ENCODE data around the gene EPO. TPM values are rescaled to one million over a fixed set of nuclear protein-coding genes. Genes with fewer than 3 reads are reported as not detected.

EPO gene
- total RNA-seq, 1 donor from 2014 or later: not detected

DNA sequence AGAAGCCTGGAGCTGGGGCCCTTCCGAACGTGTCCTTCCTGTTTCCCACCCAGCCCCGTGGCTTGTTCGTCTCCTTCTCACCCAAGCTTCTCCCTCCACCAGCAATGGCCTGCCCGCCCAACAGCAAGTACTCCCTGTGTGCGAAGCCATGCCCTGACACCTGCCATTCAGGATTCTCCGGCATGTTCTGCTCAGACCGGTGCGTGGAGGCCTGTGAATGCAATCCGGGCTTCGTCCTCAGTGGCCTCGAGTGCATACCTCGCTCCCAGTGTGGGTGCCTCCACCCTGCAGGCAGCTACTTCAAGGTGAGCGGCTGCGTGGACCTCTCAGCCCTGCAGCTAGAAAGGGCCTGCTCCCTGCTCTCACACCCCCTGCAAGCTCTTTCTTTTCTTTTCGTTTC, 45.0 kb downstream of the EPO start:
- peaks cover 3% of the 10 kb centered on the region for H3K9me3 Mint-ChIP-seq (ENCODE audit: low read depth)
- TF ChIP-seq, protein P1, sequence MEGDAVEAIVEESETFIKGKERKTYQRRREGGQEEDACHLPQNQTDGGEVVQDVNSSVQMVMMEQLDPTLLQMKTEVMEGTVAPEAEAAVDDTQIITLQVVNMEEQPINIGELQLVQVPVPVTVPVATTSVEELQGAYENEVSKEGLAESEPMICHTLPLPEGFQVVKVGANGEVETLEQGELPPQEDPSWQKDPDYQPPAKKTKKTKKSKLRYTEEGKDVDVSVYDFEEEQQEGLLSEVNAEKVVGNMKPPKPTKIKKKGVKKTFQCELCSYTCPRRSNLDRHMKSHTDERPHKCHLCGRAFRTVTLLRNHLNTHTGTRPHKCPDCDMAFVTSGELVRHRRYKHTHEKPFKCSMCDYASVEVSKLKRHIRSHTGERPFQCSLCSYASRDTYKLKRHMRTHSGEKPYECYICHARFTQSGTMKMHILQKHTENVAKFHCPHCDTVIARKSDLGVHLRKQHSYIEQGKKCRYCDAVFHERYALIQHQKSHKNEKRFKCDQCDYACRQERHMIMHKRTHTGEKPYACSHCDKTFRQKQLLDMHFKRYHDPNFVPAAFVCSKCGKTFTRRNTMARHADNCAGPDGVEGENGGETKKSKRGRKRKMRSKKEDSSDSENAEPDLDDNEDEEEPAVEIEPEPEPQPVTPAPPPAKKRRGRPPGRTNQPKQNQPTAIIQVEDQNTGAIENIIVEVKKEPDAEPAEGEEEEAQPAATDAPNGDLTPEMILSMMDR (IDR thresholded peaks at IDR 0.05): no peak
- no peak overlapping the region for H3K4me3 Mint-ChIP-seq (ENCODE audit: unreplicated experiment)
- no peak overlapping the region for H3K27ac Mint-ChIP-seq (ENCODE audit: unreplicated experiment)
- DNase-seq (ENCODE audit: low spot score): no peak
- H3K36me3 Mint-ChIP-seq (ENCODE audit: low read depth): no peaks in the 10 kb centered on the region
- H3K4me1 Mint-ChIP-seq (ENCODE audit: low read depth): no peaks in the 10 kb centered on the region
- H3K27me3 Mint-ChIP-seq (ENCODE audit: low read depth): peaks cover 8% of the 10 kb centered on the region

DNA sequence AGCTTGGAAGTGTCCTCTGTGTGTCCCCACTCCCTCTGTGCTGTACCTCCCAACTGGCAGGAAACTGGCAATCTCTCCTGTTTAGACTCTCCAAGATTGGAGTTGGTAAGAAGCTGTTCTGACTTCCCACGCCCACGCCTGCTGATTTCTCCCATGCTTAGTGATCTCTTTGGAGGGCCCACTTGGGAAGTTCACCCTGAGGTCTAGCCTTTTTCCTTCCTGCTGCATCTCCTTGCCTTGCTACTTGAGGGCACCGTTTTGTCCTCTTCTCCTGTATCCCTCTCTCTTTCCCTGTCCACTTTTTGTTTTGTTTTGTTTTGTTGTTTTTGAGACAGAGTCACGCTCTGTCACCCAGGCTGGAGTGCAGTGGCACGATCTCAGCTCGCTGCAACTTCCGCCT, 48.5 kb downstream of the EPO start:
- no peaks in the 10 kb centered on the region for H3K4me1 Mint-ChIP-seq (ENCODE audit: low read depth)
- no peaks in the 10 kb centered on the region for H3K36me3 Mint-ChIP-seq (ENCODE audit: low read depth)
- DNase-seq (ENCODE audit: low spot score): no peak
- no peak overlapping the region for H3K27ac Mint-ChIP-seq (ENCODE audit: unreplicated experiment)
- peaks cover 5% of the 10 kb centered on the region for H3K27me3 Mint-ChIP-seq (ENCODE audit: low read depth)
- H3K4me3 Mint-ChIP-seq (ENCODE audit: unreplicated experiment): no peak overlapping the region
- peaks cover 3% of the 10 kb centered on the region for H3K9me3 Mint-ChIP-seq (ENCODE audit: low read depth)
- TF ChIP-seq, protein P1 (IDR thresholded peaks at IDR 0.05): no peak

Other genes with a start within 250 kb of the EPO start
- 24.0 to 34.1 TPM (median 33.0 TPM) in 3 replicates for gene TSC22D4, start 241.3 kb upstream of the EPO start, total RNA-seq
- 0.77 to 0.95 TPM (median 0.87 TPM) in 3 replicates for gene NYAP1, start 236.5 kb upstream of the EPO start, total RNA-seq
- 7.7 to 8.2 TPM (median 7.8 TPM) in 3 replicates for gene AGFG2, start 181.3 kb upstream of the EPO start, total RNA-seq
- 0.70 to 1.1 TPM in 2 of 3 replicates, not detected in the other for gene SAP25, start 146.6 kb upstream of the EPO start, total RNA-seq
- gene LRCH4, start 134.3 kb upstream of the EPO start, total RNA-seq: 42.0 to 45.8 TPM (median 43.9 TPM) in 3 replicates
- gene FBXO24, start 134.1 kb upstream of the EPO start, total RNA-seq: 0.57 to 1.2 TPM (median 0.82 TPM) in 3 replicates
- 153 to 203 TPM (median 153 TPM) in 3 replicates for gene PCOLCE, start 118.1 kb upstream of the EPO start, total RNA-seq
- 13.9 to 17.5 TPM (median 17.3 TPM) in 3 replicates for gene MOSPD3, start 107.9 kb upstream of the EPO start, total RNA-seq
- gene TFR2, start 78.9 kb upstream of the EPO start, total RNA-seq: 0.87 to 2.1 TPM (median 1.8 TPM) in 3 replicates
- gene ACTL6B, start 64.0 kb upstream of the EPO start, total RNA-seq: not detected in 3 replicates
- 191 to 204 TPM (median 202 TPM) in 3 replicates for gene GNB2, start 46.7 kb upstream of the EPO start, total RNA-seq
- 29.2 to 32.8 TPM (median 31.7 TPM) in 3 replicates for gene GIGYF1, start 26.2 kb upstream of the EPO start, total RNA-seq
- 24.2 to 31.8 TPM (median 25.5 TPM) in 3 replicates for gene POP7, start 14.3 kb upstream of the EPO start, total RNA-seq
- not detected in 3 replicates for gene ZAN, start 13.1 kb downstream of the EPO start, total RNA-seq
- gene EPHB4, start 107.1 kb downstream of the EPO start, total RNA-seq: 56.6 to 60.7 TPM (median 59.5 TPM) in 3 replicates
- gene SLC12A9, start 132.2 kb downstream of the EPO start, total RNA-seq: 23.5 to 26.6 TPM (median 26.0 TPM) in 3 replicates
- 91.6 to 104 TPM (median 98.4 TPM) in 3 replicates for gene TRIP6, start 146.9 kb downstream of the EPO start, total RNA-seq
- gene SRRT, start 154.6 kb downstream of the EPO start, total RNA-seq: 104 to 138 TPM (median 105 TPM) in 3 replicates
- 4.1 to 5.0 TPM (median 4.3 TPM) in 3 replicates for gene UFSP1, start 169.2 kb downstream of the EPO start, total RNA-seq
- gene ACHE, start 175.4 kb downstream of the EPO start, total RNA-seq: 1.4 to 2.9 TPM (median 2.6 TPM) in 3 replicates
- gene MUC3A, start 229.1 kb downstream of the EPO start, total RNA-seq: not detected in 3 replicates
- gene MUC12, start 249.1 kb downstream of the EPO start, total RNA-seq: not detected in 3 replicates

All from chondrocyte (in vitro differentiated cells).